Measurements from ENCODE around the gene MCOLN3.

MCOLN3 gene

GRCh38 chr1:85070972-85071492 lies 22.7 kb upstream of the MCOLN3 start:
- no peak overlapping the region for H3K9ac ChIP-seq (ENCODE audit: low read length)
- no peak overlapping the region for H3K27ac ChIP-seq (ENCODE audit: low read depth, low read length)

GRCh38 chr1:85068846-85069245 lies 20.5 kb upstream of the MCOLN3 start:
- H3K27me3 ChIP-seq (ENCODE audit: control insufficient read depth in 1 of 2, insufficient read depth in 2 of 2, low read length in 2 of 2): no peaks in the 10 kb centered on the region
- H3K4me1 ChIP-seq (ENCODE audit: insufficient read depth, low read length): no peaks in the 10 kb centered on the region
- H3K4me3 ChIP-seq (ENCODE audit: low read depth in 1 of 2, low read length in 2 of 2): no peak overlapping the region
- H3K9me3 ChIP-seq (ENCODE audit: low read length): no peaks in the 10 kb centered on the region
- H3K27ac ChIP-seq (ENCODE audit: low read depth, low read length): no peak overlapping the region
- H3K36me3 ChIP-seq (ENCODE audit: insufficient read depth, low read length): no peaks in the 10 kb centered on the region
- no peak overlapping the region for H3K9ac ChIP-seq (ENCODE audit: low read length)

More at GRCh38 chr1:85070972-85071492, 22.7 kb upstream of the MCOLN3 start:
- H3K4me1 ChIP-seq (ENCODE audit: insufficient read depth, low read length): no peaks in the 10 kb centered on the region
- no peaks in the 10 kb centered on the region for H3K27me3 ChIP-seq (ENCODE audit: control insufficient read depth in 1 of 2, insufficient read depth in 2 of 2, low read length in 2 of 2)
- H3K9me3 ChIP-seq (ENCODE audit: low read length): no peaks in the 10 kb centered on the region
- no peak overlapping the region for H3K4me3 ChIP-seq (ENCODE audit: low read depth in 1 of 2, low read length in 2 of 2)
- no peaks in the 10 kb centered on the region for H3K36me3 ChIP-seq (ENCODE audit: insufficient read depth, low read length)

GRCh38 chr1:85065550-85065949 lies 17.2 kb upstream of the MCOLN3 start:
- no peaks in the 10 kb centered on the region for H3K27me3 ChIP-seq (ENCODE audit: control insufficient read depth in 1 of 2, insufficient read depth in 2 of 2, low read length in 2 of 2)
- peaks cover 10% of the 10 kb centered on the region for H3K4me1 ChIP-seq (ENCODE audit: insufficient read depth, low read length)
- H3K4me3 ChIP-seq (ENCODE audit: low read depth in 1 of 2, low read length in 2 of 2): no peak overlapping the region
- H3K9me3 ChIP-seq (ENCODE audit: low read length): no peaks in the 10 kb centered on the region
- H3K9ac ChIP-seq (ENCODE audit: low read length): no peak overlapping the region
- no peaks in the 10 kb centered on the region for H3K36me3 ChIP-seq (ENCODE audit: insufficient read depth, low read length)
- H3K27ac ChIP-seq (ENCODE audit: low read depth, low read length): no peak overlapping the region

- Histone ChIP-seq H3K9ac (ENCODE audit: low read length) (peak overlapping the region; percentile 55), H3K4me3 (ENCODE audit: low read depth in 1 of 2, low read length in 2 of 2) (peak overlapping the region; percentile 28 to 77), H3K36me3 (ENCODE audit: insufficient read depth, low read length) (no peaks in the 10 kb centered on the region), H3K4me1 (ENCODE audit: insufficient read depth, low read length) (peaks cover 10% of the 10 kb centered on the region), H3K9me3 (ENCODE audit: low read length) (no peaks in the 10 kb centered on the region), H3K27me3 (ENCODE audit: control insufficient read depth in 1 of 2, insufficient read depth in 2 of 2, low read length in 2 of 2) (no peaks in the 10 kb centered on the region), H3K27ac (ENCODE audit: low read depth, low read length) (no peak overlapping the region)
Measured at GRCh38 chr1:85062425-85063026, 14.2 kb upstream of the MCOLN3 start.

- Histone ChIP-seq H3K36me3 (ENCODE audit: insufficient read depth, low read length) (no peaks in the 10 kb centered on the region), H3K27me3 (ENCODE audit: control insufficient read depth in 1 of 2, insufficient read depth in 2 of 2, low read length in 2 of 2) (no peaks in the 10 kb centered on the region), H3K4me3 (ENCODE audit: low read depth in 1 of 2, low read length in 2 of 2) (peak overlapping the region; percentile 28 to 77), H3K4me1 (ENCODE audit: insufficient read depth, low read length) (peaks cover 10% of the 10 kb centered on the region), H3K9me3 (ENCODE audit: low read length) (no peaks in the 10 kb centered on the region), H3K9ac (ENCODE audit: low read length) (peak overlapping the region; percentile 55), H3K27ac (ENCODE audit: low read depth, low read length) (peak overlapping the region; percentile 79)
Measured at GRCh38 chr1:85061711-85062424, 13.6 kb upstream of the MCOLN3 start.

- no peaks in the 10 kb centered on the region for H3K27me3 ChIP-seq (ENCODE audit: control insufficient read depth in 1 of 2, insufficient read depth in 2 of 2, low read length in 2 of 2)
- peaks cover 10% of the 10 kb centered on the region for H3K4me1 ChIP-seq (ENCODE audit: insufficient read depth, low read length)
- H3K27ac ChIP-seq (ENCODE audit: low read depth, low read length): no peak overlapping the region
- no peak overlapping the region for H3K4me3 ChIP-seq (ENCODE audit: low read depth in 1 of 2, low read length in 2 of 2)
- H3K36me3 ChIP-seq (ENCODE audit: insufficient read depth, low read length): no peaks in the 10 kb centered on the region
- H3K9ac ChIP-seq (ENCODE audit: low read length): no peak overlapping the region
- H3K9me3 ChIP-seq (ENCODE audit: low read length): no peaks in the 10 kb centered on the region
Measured at GRCh38 chr1:85060038-85060437, 11.7 kb upstream of the MCOLN3 start.

- Histone ChIP-seq H3K9me3 (ENCODE audit: low read length) (no peaks in the 10 kb centered on the region), H3K36me3 (ENCODE audit: insufficient read depth, low read length) (no peaks in the 10 kb centered on the region), H3K27me3 (ENCODE audit: control insufficient read depth in 1 of 2, insufficient read depth in 2 of 2, low read length in 2 of 2) (no peaks in the 10 kb centered on the region), H3K9ac (ENCODE audit: low read length) (no peak overlapping the region), H3K27ac (ENCODE audit: low read depth, low read length) (no peak overlapping the region), H3K4me1 (ENCODE audit: insufficient read depth, low read length) (peaks cover 10% of the 10 kb centered on the region), H3K4me3 (ENCODE audit: low read depth in 1 of 2, low read length in 2 of 2) (no peak overlapping the region)
Measured at GRCh38 chr1:85059563-85059962, 11.3 kb upstream of the MCOLN3 start.

- no peak overlapping the region for H3K4me3 ChIP-seq (ENCODE audit: low read depth in 1 of 2, low read length in 2 of 2)
- no peak overlapping the region for H3K27ac ChIP-seq (ENCODE audit: low read depth, low read length)
- no peaks in the 10 kb centered on the region for H3K9me3 ChIP-seq (ENCODE audit: low read length)
- H3K36me3 ChIP-seq (ENCODE audit: insufficient read depth, low read length): no peaks in the 10 kb centered on the region
- H3K9ac ChIP-seq (ENCODE audit: low read length): no peak overlapping the region
- peaks cover 10% of the 10 kb centered on the region for H3K4me1 ChIP-seq (ENCODE audit: insufficient read depth, low read length)
- no peaks in the 10 kb centered on the region for H3K27me3 ChIP-seq (ENCODE audit: control insufficient read depth in 1 of 2, insufficient read depth in 2 of 2, low read length in 2 of 2)
Measured at GRCh38 chr1:85058786-85059185, 10.5 kb upstream of the MCOLN3 start.

GRCh38 chr1:85058311-85058710 lies 10.0 kb upstream of the MCOLN3 start:
- H3K36me3 ChIP-seq (ENCODE audit: insufficient read depth, low read length): no peaks in the 10 kb centered on the region
- no peak overlapping the region for H3K4me3 ChIP-seq (ENCODE audit: low read depth in 1 of 2, low read length in 2 of 2)
- H3K27me3 ChIP-seq (ENCODE audit: control insufficient read depth in 1 of 2, insufficient read depth in 2 of 2, low read length in 2 of 2): no peaks in the 10 kb centered on the region
- H3K4me1 ChIP-seq (ENCODE audit: insufficient read depth, low read length): peaks cover 10% of the 10 kb centered on the region
- H3K9ac ChIP-seq (ENCODE audit: low read length): no peak overlapping the region
- no peaks in the 10 kb centered on the region for H3K9me3 ChIP-seq (ENCODE audit: low read length)
- no peak overlapping the region for H3K27ac ChIP-seq (ENCODE audit: low read depth, low read length)

GRCh38 chr1:85054664-85055063 lies 6.4 kb upstream of the MCOLN3 start:
- no peak overlapping the region for H3K9ac ChIP-seq (ENCODE audit: low read length)
- no peak overlapping the region for H3K27ac ChIP-seq (ENCODE audit: low read depth, low read length)
- no peaks in the 10 kb centered on the region for H3K4me1 ChIP-seq (ENCODE audit: insufficient read depth, low read length)
- peaks cover 0 to 4% of the 10 kb centered on the region in 2 donors for H3K27me3 ChIP-seq (ENCODE audit: control insufficient read depth in 1 of 2, insufficient read depth in 2 of 2, low read length in 2 of 2)
- H3K4me3 ChIP-seq (ENCODE audit: low read depth in 1 of 2, low read length in 2 of 2): no peak overlapping the region
- no peaks in the 10 kb centered on the region for H3K36me3 ChIP-seq (ENCODE audit: insufficient read depth, low read length)
- H3K9me3 ChIP-seq (ENCODE audit: low read length): no peaks in the 10 kb centered on the region

- Histone ChIP-seq H3K9me3 (ENCODE audit: low read length) (no peaks in the 10 kb centered on the region), H3K4me3 (ENCODE audit: low read depth in 1 of 2, low read length in 2 of 2) (no peak overlapping the region), H3K27me3 (ENCODE audit: control insufficient read depth in 1 of 2, insufficient read depth in 2 of 2, low read length in 2 of 2) (peaks cover 11 to 27% of the 10 kb centered on the region in 2 donors), H3K9ac (ENCODE audit: low read length) (no peak overlapping the region), H3K4me1 (ENCODE audit: insufficient read depth, low read length) (no peaks in the 10 kb centered on the region), H3K27ac (ENCODE audit: low read depth, low read length) (no peak overlapping the region), H3K36me3 (ENCODE audit: insufficient read depth, low read length) (no peaks in the 10 kb centered on the region)
Measured at GRCh38 chr1:85049735-85050166, 1.5 kb upstream of the MCOLN3 start.

Data from muscle layer of colon (tissue), 2 donors.